Measurements from ENCODE around the gene C19orf85.
"Not testable (repeated sequence)": the region's sequence is repeated elsewhere in the genome, so short reads cannot be mapped to it uniquely, and the experiment has no call there.

C19orf85 gene

DNA sequence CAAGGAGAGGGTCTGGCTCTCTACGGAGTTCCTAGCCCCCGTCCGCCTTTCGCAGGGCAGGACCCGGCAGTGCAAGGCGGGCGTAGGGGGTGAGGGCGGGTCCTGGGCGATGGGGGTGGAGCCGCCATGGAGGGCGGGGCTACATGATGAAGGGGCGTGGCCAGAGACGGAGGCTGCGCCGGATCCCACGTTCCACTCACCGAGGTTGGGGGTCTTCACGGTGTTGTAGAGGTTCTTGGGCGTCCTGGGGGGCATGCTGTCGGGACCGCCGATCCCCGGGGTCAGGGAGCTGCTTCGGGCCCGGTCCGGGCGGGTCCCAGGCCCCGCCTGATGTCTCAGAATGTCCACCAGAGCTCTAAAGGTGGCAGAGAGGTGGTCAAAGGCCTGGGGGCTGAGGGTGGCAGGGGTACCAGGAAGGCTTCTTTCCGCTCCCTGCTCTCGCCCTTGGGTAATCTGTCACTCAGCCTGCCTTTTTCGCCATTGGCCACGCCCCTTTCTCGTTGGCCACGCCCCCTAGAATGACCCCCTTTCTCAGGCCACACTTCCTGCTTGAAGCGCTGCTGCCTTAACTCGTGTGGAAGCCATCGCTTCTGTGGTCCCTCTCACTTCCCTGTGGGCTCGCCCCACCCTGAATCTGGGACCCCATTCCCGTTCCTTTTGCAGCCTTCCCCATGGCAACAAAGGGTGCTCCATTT is 24.0 kb downstream of the C19orf85 start:
- no peak for DNase-seq (ENCODE audit: low read depth)

DNA sequence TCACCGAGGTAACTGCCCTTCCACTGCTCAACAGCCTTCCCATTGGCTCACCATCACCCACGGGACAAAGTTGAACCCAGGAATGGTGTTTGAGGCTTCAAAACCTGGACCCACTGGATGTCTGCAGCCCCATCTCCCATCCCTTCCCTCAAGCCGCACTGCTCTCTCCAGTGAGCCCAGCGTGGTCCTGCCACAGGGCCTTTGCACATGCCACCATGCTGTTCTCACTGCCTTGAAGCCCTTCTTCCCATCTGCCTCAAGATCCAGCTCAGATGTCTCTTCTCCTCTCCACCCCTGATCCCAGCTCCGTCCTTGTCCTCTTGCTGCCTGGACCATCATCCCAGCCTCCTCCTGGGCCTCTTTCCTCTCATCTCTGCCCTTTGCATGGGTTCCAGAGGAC is 25.5 kb downstream of the C19orf85 start:
- no peak for DNase-seq (ENCODE audit: low read depth)

DNA sequence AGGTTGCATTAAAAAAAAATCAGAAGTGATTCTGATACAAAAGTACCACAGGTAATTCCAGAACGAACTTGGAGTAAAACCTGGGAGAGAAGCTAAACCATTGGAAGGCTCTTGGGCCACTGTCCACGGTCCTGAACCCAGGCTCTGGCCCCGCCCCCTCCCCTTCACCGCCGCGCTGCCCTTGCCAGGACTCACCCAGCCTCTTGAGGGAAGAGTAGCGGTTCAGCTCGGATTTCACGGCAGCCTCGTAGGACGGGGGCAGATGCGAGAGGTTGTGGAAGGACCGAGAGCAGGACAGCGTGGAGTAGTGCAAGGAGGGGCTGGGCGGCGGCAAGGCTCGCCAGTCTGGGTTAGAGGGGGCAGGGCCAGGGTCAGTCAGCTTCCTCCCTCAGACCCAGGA is 27.1 kb downstream of the C19orf85 start:
- no peak for DNase-seq (ENCODE audit: low read depth)

DNA sequence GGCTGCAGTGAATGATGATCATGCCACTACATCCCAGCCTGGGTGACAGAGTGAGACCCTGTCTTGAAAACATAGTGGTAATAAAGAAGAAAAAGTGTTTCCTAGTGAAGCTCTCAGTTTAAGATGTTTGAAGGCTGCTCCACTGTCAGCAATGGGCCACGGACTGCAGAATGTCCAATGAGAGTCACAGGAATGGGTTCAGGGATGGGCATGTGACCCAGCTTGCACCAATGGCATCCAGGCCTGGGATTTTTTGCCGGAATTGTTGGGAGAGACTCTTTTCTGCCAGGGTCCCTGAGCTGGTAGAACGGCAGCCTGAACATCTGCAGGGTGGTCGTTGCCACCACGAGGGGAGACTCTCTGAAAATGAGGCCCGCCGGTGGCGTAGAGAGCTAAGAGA is 27.7 kb downstream of the C19orf85 start:
- DNase-seq (ENCODE audit: low read depth) = no peak

DNA sequence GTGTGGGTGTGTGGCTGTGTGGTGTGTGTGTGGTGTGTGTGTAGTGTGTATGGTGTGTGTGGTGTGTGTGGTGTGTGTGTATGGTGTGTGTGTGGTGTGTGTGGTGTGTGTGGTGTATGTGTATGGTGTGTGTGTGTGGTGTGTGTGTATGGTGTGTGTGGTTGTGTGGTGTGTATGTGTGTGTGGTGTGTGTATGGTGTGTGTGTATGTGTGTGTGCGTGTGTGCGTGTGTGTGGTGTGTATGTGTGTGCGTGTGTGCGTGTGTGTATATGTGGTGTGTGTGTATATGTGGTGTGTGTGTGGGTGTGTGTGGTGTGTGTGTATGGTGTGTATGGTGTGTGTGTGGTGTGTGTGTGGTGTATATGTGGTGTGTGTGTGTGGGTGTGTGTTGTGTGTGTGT is 29.5 kb downstream of the C19orf85 start:
- no peak for DNase-seq (ENCODE audit: low read depth)

DNA sequence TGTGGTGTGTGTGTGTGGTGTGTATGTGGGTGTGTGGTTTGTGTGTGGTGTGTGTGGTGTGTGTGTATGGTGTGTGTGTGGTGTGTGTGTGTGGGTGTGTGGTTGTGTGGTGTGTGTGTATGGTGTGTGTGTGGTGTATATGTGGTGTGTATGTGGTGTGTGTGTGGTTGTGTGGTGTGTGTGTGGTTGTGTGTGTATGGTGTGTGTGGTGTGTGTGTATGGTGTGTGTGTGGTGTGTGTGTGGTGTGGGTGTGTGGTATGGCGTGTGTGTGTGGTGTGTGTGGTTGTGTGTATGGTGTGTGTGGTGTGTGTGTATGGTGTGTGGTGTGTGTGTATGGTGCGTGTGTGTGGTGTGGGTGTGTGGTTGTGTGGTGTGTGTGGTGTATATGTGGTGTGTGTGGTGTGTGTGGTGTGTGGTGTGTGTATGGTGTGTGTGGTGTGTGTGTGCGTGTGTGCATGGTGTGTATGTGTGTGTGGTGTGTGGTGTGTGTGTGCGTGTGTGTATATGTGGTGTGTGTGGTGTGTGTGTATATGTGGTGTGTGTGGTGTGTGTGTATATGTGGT is 30.1 kb downstream of the C19orf85 start:
- no peak for DNase-seq (ENCODE audit: low read depth)

DNA sequence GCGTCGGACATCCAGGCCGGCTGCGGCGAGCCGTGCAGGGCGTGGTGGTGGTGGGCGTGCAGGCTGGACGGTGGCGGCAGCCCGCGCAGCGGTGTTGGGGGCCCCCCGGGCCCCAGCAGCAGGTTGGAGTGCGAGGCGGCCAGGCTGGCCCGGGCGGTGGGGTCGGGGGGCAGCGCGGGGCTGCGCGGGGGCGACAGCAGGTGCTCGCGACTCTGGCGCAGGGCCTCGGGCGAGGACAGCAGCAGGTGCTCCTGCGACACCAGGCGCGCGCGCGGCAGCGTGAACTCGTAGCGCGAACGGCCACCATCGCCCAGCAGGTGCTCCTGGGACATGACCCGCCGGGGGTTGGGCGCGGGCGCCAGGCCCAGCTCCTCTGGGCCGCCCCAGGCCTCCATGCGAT is 31.3 kb downstream of the C19orf85 start:
- DNase-seq (ENCODE audit: low read depth) = no peak

DNA sequence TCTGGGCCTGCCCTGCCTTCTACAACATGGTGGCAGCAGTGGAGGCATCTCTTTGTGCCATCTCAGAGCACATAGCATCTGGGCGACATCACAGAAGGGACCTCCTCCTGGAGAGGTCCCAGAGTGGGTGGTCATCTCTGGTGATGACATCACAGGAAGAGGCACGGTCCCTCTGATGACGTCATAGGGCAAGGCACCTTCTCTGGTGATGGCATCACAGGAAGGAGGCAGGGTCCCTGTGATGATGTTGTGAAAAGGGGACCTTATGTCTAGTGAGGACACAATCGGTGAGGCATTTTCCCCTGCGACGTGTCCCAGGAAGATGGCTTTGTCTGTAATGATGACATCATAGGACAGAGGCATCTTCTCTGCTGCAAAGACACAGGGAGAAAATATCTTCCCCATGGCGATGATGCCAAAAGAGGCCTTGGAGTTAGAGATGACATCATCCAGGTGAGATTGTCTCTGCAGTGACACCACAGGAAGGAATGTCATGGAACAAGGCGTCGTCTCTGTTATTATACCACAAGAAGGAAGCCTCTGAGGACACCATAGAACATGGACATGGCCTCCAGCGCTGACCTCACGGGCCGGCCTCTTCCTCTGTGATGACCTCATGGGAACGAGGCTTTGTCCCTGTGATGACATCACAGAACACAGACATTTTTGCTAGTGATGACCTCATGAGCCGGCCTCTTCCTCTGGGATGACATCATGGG is 32.2 kb downstream of the C19orf85 start:
- DNase-seq (ENCODE audit: low read depth) = no peak

DNA sequence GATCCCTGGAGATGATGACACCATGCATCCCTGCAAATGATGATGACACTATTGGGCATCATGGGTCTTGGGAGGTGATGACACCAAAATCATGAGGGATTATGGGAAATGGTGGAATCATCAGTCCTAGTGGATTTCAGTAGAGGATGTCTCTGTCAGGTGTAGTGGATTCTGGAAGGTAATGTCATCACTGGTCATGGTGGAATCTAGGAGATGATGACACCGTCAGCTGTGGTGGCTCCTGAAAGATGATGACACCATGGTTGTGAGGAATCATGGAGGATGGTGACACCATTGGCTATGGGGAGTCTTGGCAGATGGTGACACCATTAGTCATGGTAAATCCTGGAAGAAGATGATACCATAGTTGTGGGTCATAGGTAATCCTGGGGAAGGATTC is 33.4 kb downstream of the C19orf85 start:
- no peak for DNase-seq (ENCODE audit: low read depth)

DNA sequence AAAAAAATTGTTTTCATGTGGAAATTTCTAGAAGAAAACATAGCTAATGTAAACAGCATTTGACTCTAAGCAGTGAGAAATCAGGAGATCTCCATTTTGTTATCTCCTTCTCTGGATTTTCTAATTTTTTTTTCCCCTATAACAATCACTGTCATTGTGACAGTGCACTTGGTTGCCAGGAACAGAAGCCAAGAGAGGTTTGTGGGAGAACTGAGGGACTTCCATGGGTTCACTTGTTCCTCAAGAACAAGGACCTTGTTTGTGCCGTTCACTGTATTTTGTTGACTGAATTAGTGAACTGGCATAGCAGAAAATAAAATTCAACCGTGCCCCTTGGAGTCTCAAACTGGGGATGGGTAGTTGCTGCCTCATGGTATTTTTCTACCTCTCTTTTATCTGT is 38.5 kb downstream of the C19orf85 start:
- no peak for DNase-seq (ENCODE audit: low read depth)

DNA sequence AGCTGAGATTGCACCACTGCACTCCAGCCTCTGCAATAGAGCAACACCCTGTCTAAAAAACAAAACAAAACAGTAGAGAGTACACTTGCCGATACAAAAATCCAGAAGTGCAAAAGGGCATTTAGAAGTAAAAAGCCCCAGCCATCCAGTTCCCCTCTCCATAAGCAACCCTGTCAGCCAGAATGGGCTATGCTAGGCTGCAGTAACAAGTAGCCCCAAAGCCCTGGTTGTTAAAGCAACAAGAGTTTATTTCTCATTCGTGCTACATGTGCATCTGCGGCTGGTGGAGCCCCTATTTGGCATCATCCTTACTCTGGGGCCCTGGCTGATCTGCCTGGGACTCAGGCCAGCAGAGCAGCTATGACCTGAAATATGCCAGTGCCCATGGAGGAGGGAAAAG is 40.0 kb downstream of the C19orf85 start:
- DNase-seq (ENCODE audit: low read depth) = no peak

DNA sequence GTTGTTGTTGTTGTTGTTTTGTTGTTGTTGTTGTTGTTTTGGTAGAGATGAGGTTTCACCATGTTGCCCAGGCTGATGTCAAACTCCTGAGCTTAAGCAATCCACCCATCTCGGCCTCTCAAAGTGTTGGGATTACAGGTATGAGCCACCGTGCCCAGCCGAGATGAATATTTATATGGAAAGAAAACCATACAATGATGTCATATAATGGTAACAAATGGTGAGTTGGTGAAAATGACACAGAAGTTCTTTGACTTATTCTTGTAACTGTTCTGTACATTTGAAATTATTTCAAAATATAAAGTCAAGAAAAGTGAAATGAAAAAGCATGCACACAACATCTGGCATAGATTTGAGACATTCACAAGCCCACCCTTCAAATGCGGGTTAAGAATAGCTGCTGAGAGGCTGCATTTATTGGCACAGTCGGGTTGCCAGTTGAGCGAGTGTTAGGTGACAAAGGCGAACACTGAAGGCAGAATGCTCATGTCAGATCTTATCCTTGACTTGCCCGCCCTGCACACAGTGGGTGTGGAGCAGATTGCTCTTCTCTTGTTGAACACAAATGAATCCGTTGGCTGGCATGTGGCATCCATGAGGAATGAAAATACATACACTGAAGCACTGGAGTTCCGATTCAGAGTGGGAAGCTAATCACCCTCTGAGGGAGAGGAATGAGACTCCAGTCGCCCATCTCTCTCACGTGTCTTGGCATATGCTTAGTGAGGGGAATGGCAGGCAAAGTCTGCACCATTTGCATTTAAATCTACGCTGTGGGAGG is 41.1 kb downstream of the C19orf85 start:
- DNase-seq (ENCODE audit: low read depth) = no peak

DNA sequence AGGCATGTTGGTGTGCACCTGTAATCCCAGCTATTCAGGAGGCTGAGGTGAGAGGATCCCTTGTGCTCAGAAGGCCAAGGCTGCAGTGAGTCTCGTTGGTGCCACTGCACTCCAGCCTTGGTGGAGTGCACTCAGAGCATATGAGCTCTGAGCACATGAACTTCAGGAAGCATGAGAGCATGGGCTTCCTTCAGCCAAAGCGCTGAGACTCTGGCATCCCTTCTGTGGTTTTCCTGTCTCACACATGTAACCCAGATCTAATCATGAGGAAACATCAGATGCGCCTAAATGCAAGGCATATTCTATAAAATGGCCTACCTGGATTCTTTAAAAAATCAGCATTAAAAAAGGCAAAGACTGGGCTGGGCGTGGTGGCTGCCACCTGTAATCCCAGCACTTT is 43.3 kb downstream of the C19orf85 start:
- not testable (repeated sequence) for DNase-seq (ENCODE audit: low read depth)

DNA sequence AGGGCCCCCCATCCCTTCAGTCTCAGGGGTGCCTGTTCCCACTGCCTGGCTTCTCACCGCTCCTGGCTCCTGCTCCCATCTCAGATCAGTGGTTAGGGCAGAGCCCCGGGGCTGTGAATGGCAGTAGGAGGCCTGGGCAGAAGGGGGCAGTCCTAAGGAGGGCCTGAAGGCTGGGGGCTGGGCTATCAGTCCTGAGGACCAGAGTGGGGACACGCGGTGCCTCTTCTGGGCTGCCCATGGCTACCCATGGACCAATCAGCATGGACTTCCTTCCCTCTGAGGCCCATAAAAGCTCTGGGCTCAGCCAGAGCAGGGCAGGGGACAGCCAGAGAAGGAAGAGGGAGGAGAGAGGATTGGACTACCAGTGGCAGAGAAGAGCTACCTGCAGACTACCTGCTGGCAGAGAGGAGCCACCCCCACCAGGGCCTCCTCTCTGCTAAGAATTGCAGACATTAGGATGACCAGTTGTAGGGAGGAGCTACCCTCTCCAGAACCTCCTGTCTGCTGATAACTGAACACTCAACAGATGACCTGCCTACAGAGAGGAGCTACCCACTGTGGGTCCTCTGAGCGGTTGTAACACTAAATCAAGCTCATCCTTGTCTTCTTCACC is 44.8 kb downstream of the C19orf85 start:
- DNase-seq (ENCODE audit: low read depth) = no peak

DNA sequence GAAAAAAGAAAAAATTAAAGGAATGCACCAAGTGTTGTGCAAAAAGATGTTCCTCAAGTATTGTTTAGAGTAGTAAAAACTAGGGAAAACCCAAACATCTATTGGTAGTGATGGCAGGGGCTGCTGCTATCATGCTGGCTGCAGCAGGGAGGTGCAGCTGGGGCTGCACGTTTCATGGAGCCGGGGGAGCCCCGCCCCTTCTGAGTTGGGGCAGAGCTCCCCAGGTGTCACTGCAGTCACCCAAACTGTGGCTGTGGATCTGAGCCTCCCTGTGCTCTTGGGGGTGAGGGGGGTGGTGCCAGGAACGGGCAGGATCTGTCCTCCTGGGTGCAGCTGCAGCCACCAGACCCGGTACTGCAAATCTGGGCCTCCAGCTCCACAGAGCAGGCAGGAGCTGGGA is 45.4 kb downstream of the C19orf85 start:
- DNase-seq (ENCODE audit: low read depth) = no peak

DNA sequence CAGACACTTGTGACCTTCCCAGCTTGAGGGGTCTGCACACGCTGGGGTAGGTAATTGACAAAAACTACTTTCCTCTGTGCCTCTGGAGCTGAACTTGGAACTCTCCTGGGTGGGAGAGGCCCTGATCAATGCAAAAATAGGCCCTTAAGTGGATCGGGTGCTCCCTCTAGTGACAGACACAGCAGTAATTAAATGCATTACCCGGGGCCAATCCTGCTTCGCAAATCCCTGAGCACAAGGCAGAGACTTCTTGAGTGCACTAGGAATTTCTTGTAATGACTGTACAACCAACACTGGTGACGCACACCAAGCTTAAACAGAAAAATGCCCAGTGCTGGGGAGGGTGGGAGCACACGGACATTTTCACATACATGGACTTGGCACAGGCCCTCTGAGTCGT is 46.4 kb downstream of the C19orf85 start:
- no peak for DNase-seq (ENCODE audit: low read depth)
